Transverse colon (tissue), 4 donors: ENCODE data around the gene NANOS1. TPM values are rescaled to one million over a fixed set of nuclear protein-coding genes. Genes with fewer than 3 reads are reported as not detected.

Source experiments
- DNase-seq: peaks from one replicate; pipeline ENCODE4 v3.0.0-alpha.2; 2019
- H3K27ac ChIP-seq, 4 donors: fragments of 200-600 bp; sonication (generic); 2 replicates each; pipeline ENCODE4 v1.5.1; 2016 to 2018; ENCODE audit warnings: inconsistent platforms in 4 of 4
- H3K27me3 ChIP-seq: fragments of 200-600 bp; sonication (generic); 2 replicates; pipeline ENCODE4 v1.5.1; 2017; ENCODE audit warnings: inconsistent platforms
- H3K36me3 ChIP-seq, 4 donors: fragments of 200-600 bp; sonication (generic); 2 replicates each; pipeline ENCODE4 v1.5.1; 2017 to 2019; ENCODE audit warnings: inconsistent platforms in 4 of 4
- H3K4me1 ChIP-seq, 4 donors: fragments of 200-600 bp; sonication (generic); 2 replicates each; pipeline ENCODE4 v1.5.1; 2017 to 2020; ENCODE audit warnings: inconsistent platforms in 4 of 4
- H3K4me3 ChIP-seq, 4 donors: fragments of 200-600 bp; sonication (generic); 1 replicate in 1 of 4; 2 replicates in 3 of 4; pipeline versions ENCODE4 v1.5.1 to v1.6.1; 2017 to 2019; ENCODE audit warnings: inconsistent platforms in 4 of 4
- H3K9me3 ChIP-seq, 2 donors: fragments of 200-600 bp; sonication (generic); 2 replicates each; pipeline ENCODE4 v1.5.1; 2017 to 2019; ENCODE audit warnings: inconsistent platforms in 2 of 2
- CTCF ChIP-seq, 5 experiments: fragments of 200-600 bp in 3 of 5; fragments of 450-650 bp in 2 of 5; sonication (generic) in 3 of 5; IDR thresholded peaks; 1 replicate in 2 of 5; 2 replicates in 3 of 5; pipeline ENCODE4 v1.5.1; 2016 to 2017; ENCODE audit warnings: antibody characterized with exemption in 5 of 5, inconsistent platforms in 3 of 5, mild to moderate bottlenecking in 2 of 5, moderate library complexity in 1 of 5
- EP300 ChIP-seq: sonication (generic); formaldehyde crosslinking; IDR thresholded peaks from one replicate; pipeline ENCODE4 v1.6.1; 2017; ENCODE audit warnings: antibody characterized with exemption, low read depth
- POLR2A ChIP-seq: fragments of 450-650 bp; IDR thresholded peaks from one replicate; pipeline ENCODE4 v1.6.1; 2016; ENCODE audit warnings: antibody characterized with exemption, mild to moderate bottlenecking, moderate library complexity
- POLR2AphosphoS5 ChIP-seq, 3 donors: sonication (generic); formaldehyde crosslinking; IDR thresholded peaks; one replicate each; pipeline ENCODE4 v1.6.1; 2016; ENCODE audit warnings: antibody characterized with exemption in 3 of 3
- WGBS, 2 donors: methylation state at CpG; one replicate each; pipeline ENCODE4 v1.1.5; 2018; ENCODE audit warnings: low coverage in 1 of 2; 5-methylcytosine and 5-hydroxymethylcytosine counted together
- in situ Hi-C, 4 donors: fragments of 200-750 bp; cut with MboI; loops; one replicate each; pipeline versions ENCODE4 v1.15.0 to v1.15.1; 2017; ENCODE audit warnings: low sequenced_read_pairs in 3 of 4, low pct_ligation_motif_present in 1 of 4, low pct_unique_long_range_greater_than_20kb in 1 of 4
- intact Hi-C: fragments of 100-400 bp; cut with DNase I; formaldehyde crosslinking; loops from one replicate; pipeline ENCODE4 v1.15.1; 2023; ENCODE audit warnings: low total_unique reads
- total RNA-seq, 4 donors: library from RNA; depleted of rRNA; stranded (reverse); fragments of >200 nt; gene quantifications; one replicate each; pipeline ENCODE4 v1.1.0, GENCODE V29; 2016

The NANOS1 gene
- total RNA-seq, 4 donors from 2014 or later, result 0.20 to 7.1 (median 1.9) TPM

- in situ Hi-C loops, result no loop called here
- TF ChIP-seq CTCF (IDR thresholded peaks at IDR 0.05) (no peak), POLR2AphosphoS5 (IDR thresholded peaks at IDR 0.05) (no peak), EP300 (no peak), POLR2A (no peak)
- H3K36me3 ChIP-seq, result no peaks in the 10 kb centered on the region
- 78 to 90% methylated on average over 3 to 4 of the region's 4 CpGs for WGBS, 2 donors
- H3K4me1 ChIP-seq, result no peaks in the 10 kb centered on the region
- H3K27ac ChIP-seq, result no peak overlapping the region
- H3K9me3 ChIP-seq, result peaks cover 0 to 10% of the 10 kb centered on the region in 2 donors
- no peak for DNase-seq
- intact Hi-C loops, result no loop called here
- H3K4me3 ChIP-seq, result no peak overlapping the region
- H3K27me3 ChIP-seq, result no peaks in the 10 kb centered on the region
These were observed 47.1 kb upstream of the NANOS1 start for GRCh38 chr10:118982366-118982765.

GRCh38 chr10:118983263-118983662 lies 46.3 kb upstream of the NANOS1 start:
- no peak for TF ChIP-seq POLR2A
- TF ChIP-seq CTCF (IDR thresholded peaks at IDR 0.05), result no peak
- no peak for TF ChIP-seq POLR2AphosphoS5 (IDR thresholded peaks at IDR 0.05)
- TF ChIP-seq EP300, result no peak
- Histone ChIP-seq H3K9me3 (peaks cover 0 to 10% of the 10 kb centered on the region in 2 donors), H3K4me3 (no peak overlapping the region), H3K27ac (no peak overlapping the region), H3K36me3 (no peaks in the 10 kb centered on the region), H3K27me3 (no peaks in the 10 kb centered on the region), H3K4me1 (no peaks in the 10 kb centered on the region)
- no peak for DNase-seq
- intact Hi-C loops (no loop called here), in situ Hi-C loops (no loop called here)
- WGBS, 2 donors, result 77% methylated on average over 1 of the region's 1 CpG; no CpG with 5 or more reads in 1 of the 2 donors

- Histone ChIP-seq H3K4me3 (no peak overlapping the region), H3K36me3 (no peaks in the 10 kb centered on the region), H3K9me3 (peaks cover 0 to 10% of the 10 kb centered on the region in 2 donors), H3K4me1 (no peaks in the 10 kb centered on the region), H3K27ac (no peak overlapping the region), H3K27me3 (no peaks in the 10 kb centered on the region)
- in situ Hi-C loops (no loop called here), intact Hi-C loops (no loop called here)
- DNase-seq, result no peak
- no peak for TF ChIP-seq EP300
- no peak for TF ChIP-seq POLR2AphosphoS5 (IDR thresholded peaks at IDR 0.05)
- TF ChIP-seq CTCF (IDR thresholded peaks at IDR 0.05), result no peak
- no peak for TF ChIP-seq POLR2A
- WGBS, 2 donors, result 79 to 100% methylated on average over 1 to 2 of the region's 2 CpGs
These were observed 43.9 kb upstream of the NANOS1 start for GRCh38 chr10:118985576-118985975.

- WGBS, 2 donors, result 65 to 87% methylated on average over 4 to 7 of the region's 7 CpGs
- Histone ChIP-seq H3K4me1 (no peaks in the 10 kb centered on the region), H3K9me3 (peaks cover 0 to 10% of the 10 kb centered on the region in 2 donors), H3K4me3 (no peak overlapping the region), H3K36me3 (no peaks in the 10 kb centered on the region), H3K27ac (no peak overlapping the region), H3K27me3 (no peaks in the 10 kb centered on the region)
- in situ Hi-C loops, result no loop called here
- TF ChIP-seq CTCF (IDR thresholded peaks at IDR 0.05), result no peak
- no peak for TF ChIP-seq POLR2A
- TF ChIP-seq POLR2AphosphoS5 (IDR thresholded peaks at IDR 0.05), result no peak
- no peak for TF ChIP-seq EP300
- intact Hi-C loops, result no loop called here
- DNase-seq, result no peak
These were observed 42.4 kb upstream of the NANOS1 start for GRCh38 chr10:118986815-118987790.
